Rectal smooth muscle tissue (tissue), 1 donor: ENCODE data around the gene EPB41L4A.

Experiments
- H3K27ac ChIP-seq: one replicate; pipeline ENCODE4 v1.7.0; 2013; ENCODE audit warnings: low read depth, low read length, inconsistent platforms
- H3K27me3 ChIP-seq: one replicate; pipeline ENCODE4 v1.7.0; 2013; ENCODE audit warnings: low read length; ENCODE audit not compliant: control insufficient read depth, insufficient read depth
- H3K36me3 ChIP-seq: one replicate; pipeline ENCODE4 v1.7.0; 2013; ENCODE audit warnings: low read length; ENCODE audit not compliant: control insufficient read depth, insufficient read depth
- H3K4me1 ChIP-seq: one replicate; pipeline ENCODE4 v1.7.0; 2013; ENCODE audit warnings: low read length; ENCODE audit not compliant: control insufficient read depth, insufficient read depth
- H3K4me3 ChIP-seq: one replicate; pipeline ENCODE4 v1.7.0; 2013; ENCODE audit warnings: low read length
- H3K9ac ChIP-seq: one replicate; pipeline ENCODE4 v1.7.0; 2013; ENCODE audit warnings: low read length

EPB41L4A gene

GRCh38 chr5:112283943-112284929, 134.8 kb downstream of the EPB41L4A start:
- H3K9ac ChIP-seq, result no peak overlapping the region
- H3K36me3 ChIP-seq, result no peaks in the 10 kb centered on the region

DNA sequence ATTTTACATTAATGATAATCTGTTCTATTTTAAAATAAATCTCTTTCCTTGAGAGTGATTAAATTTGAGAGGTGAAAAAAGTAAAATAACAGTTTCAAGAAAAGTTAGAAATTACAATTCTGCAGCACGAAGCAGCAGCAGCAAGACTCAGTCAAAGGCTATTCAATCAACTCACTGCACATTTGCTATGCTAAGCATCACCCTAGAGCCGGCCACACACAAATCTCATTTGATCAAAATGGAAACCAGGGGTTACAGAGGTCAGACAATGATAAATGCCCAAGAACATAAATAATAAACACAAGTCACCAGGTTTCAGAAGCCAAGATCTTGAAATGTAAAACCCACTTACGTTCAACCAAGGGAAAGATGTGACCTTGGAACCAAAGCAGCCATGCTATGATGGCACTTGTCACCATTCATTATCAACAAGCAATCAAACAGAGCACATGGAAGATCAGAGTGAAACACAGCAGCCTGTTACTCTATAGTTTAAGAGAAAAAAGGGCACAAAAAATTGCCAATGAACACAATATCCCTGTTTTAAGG, 136.0 kb downstream of the EPB41L4A start:
- no peak overlapping the region for H3K9ac ChIP-seq
- no peak overlapping the region for H3K4me3 ChIP-seq
- no peak overlapping the region for H3K27ac ChIP-seq
- no peaks in the 10 kb centered on the region for H3K36me3 ChIP-seq
- H3K4me1 ChIP-seq, result no peaks in the 10 kb centered on the region
- no peaks in the 10 kb centered on the region for H3K27me3 ChIP-seq

More at GRCh38 chr5:112283943-112284929, 134.8 kb downstream of the EPB41L4A start:
- Histone ChIP-seq H3K27ac (no peak overlapping the region), H3K4me3 (no peak overlapping the region), H3K27me3 (no peaks in the 10 kb centered on the region), H3K4me1 (no peaks in the 10 kb centered on the region)

DNA sequence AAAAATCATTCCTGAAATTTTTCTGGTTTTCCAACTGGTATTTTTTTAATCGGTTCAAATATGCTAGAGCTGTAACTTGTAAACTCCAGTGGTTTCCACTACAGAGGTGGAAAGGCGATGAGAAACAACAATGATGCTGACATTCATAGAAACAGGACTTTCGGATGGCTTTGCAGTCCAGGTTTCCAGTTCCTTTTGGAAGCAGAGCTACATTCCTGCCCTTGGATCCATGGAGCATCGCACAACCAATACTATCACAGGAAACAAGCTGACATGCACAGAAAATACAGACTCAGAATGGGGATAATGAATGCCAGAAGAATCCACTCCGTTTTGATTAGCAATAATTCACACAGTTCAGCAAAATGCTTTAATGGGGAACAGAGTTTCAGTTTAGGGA, 140.0 kb downstream of the EPB41L4A start:
- Histone ChIP-seq H3K36me3 (no peaks in the 10 kb centered on the region), H3K27me3 (no peaks in the 10 kb centered on the region), H3K4me1 (no peaks in the 10 kb centered on the region), H3K9ac (no peak overlapping the region), H3K4me3 (no peak overlapping the region), H3K27ac (no peak overlapping the region)

- no peaks in the 10 kb centered on the region for H3K36me3 ChIP-seq
- H3K4me3 ChIP-seq, result no peak overlapping the region
- H3K9ac ChIP-seq, result no peak overlapping the region
- no peak overlapping the region for H3K27ac ChIP-seq
- no peaks in the 10 kb centered on the region for H3K27me3 ChIP-seq
- no peaks in the 10 kb centered on the region for H3K4me1 ChIP-seq
Measured at GRCh38 chr5:112276991-112277390, 142.1 kb downstream of the EPB41L4A start.

- no peak overlapping the region for H3K27ac ChIP-seq
- no peaks in the 10 kb centered on the region for H3K36me3 ChIP-seq
- H3K4me1 ChIP-seq, result no peaks in the 10 kb centered on the region
- H3K4me3 ChIP-seq, result no peak overlapping the region
- H3K27me3 ChIP-seq, result no peaks in the 10 kb centered on the region
- H3K9ac ChIP-seq, result no peak overlapping the region
Measured at GRCh38 chr5:112275671-112276070, 143.4 kb downstream of the EPB41L4A start.

- no peak overlapping the region for H3K9ac ChIP-seq
- no peaks in the 10 kb centered on the region for H3K36me3 ChIP-seq
- H3K4me1 ChIP-seq, result no peaks in the 10 kb centered on the region
- H3K4me3 ChIP-seq, result no peak overlapping the region
- no peak overlapping the region for H3K27ac ChIP-seq
- no peaks in the 10 kb centered on the region for H3K27me3 ChIP-seq
Measured at GRCh38 chr5:112270299-112271293, 148.5 kb downstream of the EPB41L4A start.

GRCh38 chr5:112267231-112267630, 151.8 kb downstream of the EPB41L4A start:
- Histone ChIP-seq H3K4me3 (no peak overlapping the region), H3K36me3 (no peaks in the 10 kb centered on the region), H3K4me1 (no peaks in the 10 kb centered on the region), H3K27ac (no peak overlapping the region), H3K27me3 (no peaks in the 10 kb centered on the region), H3K9ac (no peak overlapping the region)

DNA sequence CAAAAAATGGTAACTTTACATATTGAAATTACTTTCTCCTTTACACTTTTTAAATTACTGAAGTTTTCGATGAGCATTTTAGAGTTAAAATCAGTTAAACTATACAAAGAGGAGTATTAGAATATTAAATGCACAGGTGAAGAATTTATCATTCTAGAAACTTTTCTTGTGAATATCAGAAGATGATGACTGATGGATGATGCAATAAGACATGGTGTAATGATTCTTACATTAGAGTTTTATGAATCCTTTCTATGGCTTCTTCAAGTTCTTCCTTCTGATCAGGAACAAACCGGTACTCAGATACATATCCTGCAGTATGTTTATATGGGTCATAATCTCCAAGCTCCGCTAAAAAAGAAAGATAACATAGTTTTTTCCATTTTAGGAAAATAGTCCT, 154.4 kb downstream of the EPB41L4A start:
- Histone ChIP-seq H3K36me3 (no peaks in the 10 kb centered on the region), H3K4me1 (no peaks in the 10 kb centered on the region), H3K4me3 (no peak overlapping the region)

DNA sequence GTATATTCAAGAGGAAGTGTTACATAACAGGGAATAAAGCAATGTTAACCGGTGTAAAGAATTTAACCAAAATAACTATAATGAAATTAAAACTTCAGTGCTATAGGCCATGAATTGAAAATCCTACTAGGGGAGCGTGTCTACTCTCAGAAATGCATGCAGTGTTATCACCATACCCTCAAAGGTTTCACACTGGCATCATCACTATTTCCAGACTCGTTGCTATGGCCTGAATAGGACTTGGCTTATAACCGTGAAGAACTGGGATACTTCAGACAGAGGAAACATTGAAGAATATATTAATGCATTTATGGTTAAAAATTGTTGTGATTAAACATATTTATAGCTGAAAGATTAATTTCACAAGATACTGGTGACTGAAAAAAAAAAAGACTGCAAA, 154.9 kb downstream of the EPB41L4A start:
- Histone ChIP-seq H3K27ac (no peak overlapping the region), H3K4me1 (no peaks in the 10 kb centered on the region), H3K4me3 (no peak overlapping the region), H3K36me3 (no peaks in the 10 kb centered on the region), H3K9ac (no peak overlapping the region), H3K27me3 (no peaks in the 10 kb centered on the region)

More for the DNA sequence above, 154.4 kb downstream of the EPB41L4A start:
- no peak overlapping the region for H3K27ac ChIP-seq
- no peak overlapping the region for H3K9ac ChIP-seq
- H3K27me3 ChIP-seq, result no peaks in the 10 kb centered on the region

- Histone ChIP-seq H3K4me1 (no peaks in the 10 kb centered on the region), H3K9ac (no peak overlapping the region), H3K27ac (no peak overlapping the region), H3K4me3 (no peak overlapping the region), H3K36me3 (no peaks in the 10 kb centered on the region), H3K27me3 (no peaks in the 10 kb centered on the region)
Measured at GRCh38 chr5:112263469-112263868, 155.6 kb downstream of the EPB41L4A start.

DNA sequence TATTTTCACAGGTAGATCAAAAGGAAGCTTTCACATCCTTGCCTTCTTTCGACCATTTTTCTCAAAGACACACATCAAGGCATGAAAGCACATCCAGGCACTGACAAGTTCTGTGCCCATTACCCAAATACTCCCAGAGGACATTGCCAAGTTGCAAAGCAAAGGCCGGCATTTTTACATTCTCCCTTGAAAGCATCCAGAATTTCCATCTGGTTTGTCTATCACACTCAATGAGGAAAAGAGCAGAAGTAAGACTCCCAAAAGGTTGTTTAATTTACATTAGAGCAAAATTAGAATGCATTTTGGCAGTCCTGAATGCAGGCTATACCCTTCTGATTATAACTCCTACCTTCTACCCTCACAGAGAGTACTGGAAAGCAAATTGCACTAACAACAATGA, 160.5 kb downstream of the EPB41L4A start:
- H3K27ac ChIP-seq, result no peak overlapping the region
- no peak overlapping the region for H3K9ac ChIP-seq
- no peaks in the 10 kb centered on the region for H3K27me3 ChIP-seq
- no peaks in the 10 kb centered on the region for H3K4me1 ChIP-seq
- H3K4me3 ChIP-seq, result no peak overlapping the region
- no peaks in the 10 kb centered on the region for H3K36me3 ChIP-seq

DNA sequence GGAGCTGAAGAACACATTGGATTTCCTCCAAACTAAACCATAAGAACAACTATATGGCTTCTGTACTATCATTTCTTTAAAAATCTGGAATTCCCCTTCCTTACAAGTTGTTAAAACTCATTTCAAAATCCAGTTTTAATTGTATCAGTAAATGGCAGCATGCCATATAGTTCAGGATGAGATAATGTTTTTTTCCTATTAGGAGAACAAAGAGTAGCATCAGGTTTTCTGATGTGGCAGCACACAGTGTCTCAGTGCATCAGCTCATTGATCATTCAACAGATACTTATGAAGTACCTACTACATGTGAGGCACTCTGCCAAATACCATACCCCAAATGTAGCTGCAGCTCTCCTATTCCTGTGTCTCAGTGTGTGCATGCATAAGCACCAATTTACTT, 161.1 kb downstream of the EPB41L4A start:
- Histone ChIP-seq H3K4me1 (no peaks in the 10 kb centered on the region), H3K4me3 (no peak overlapping the region), H3K27ac (no peak overlapping the region), H3K27me3 (no peaks in the 10 kb centered on the region), H3K9ac (no peak overlapping the region), H3K36me3 (no peaks in the 10 kb centered on the region)
